Subcutaneous abdominal adipose tissue (tissue), 5 donors: Measurements from ENCODE around the gene KCNAB2.

ENCODE experiments used
- H3K27ac ChIP-seq: one replicate; pipeline ENCODE4 v1.7.0; 2013; ENCODE audit warnings: low read depth, mild to moderate bottlenecking, inconsistent platforms, low read length, moderate library complexity
- H3K27me3 ChIP-seq, 5 donors: one replicate each; pipeline ENCODE4 v1.7.0; 2013; ENCODE audit warnings: low read length in 5 of 5, inconsistent platforms in 1 of 5; ENCODE audit not compliant: control insufficient read depth in 5 of 5, insufficient read depth in 4 of 5
- H3K36me3 ChIP-seq, 5 donors: one replicate each; pipeline ENCODE4 v1.7.0; 2013; ENCODE audit warnings: low read length in 5 of 5; ENCODE audit not compliant: control insufficient read depth in 5 of 5, insufficient read depth in 5 of 5
- H3K4me1 ChIP-seq, 5 donors: one replicate each; pipeline ENCODE4 v1.7.0; 2013; ENCODE audit warnings: low read length in 5 of 5, mild to moderate bottlenecking in 3 of 5, moderate library complexity in 1 of 5; ENCODE audit not compliant: control insufficient read depth in 5 of 5, insufficient read depth in 5 of 5
- H3K4me3 ChIP-seq, 5 donors: one replicate each; pipeline ENCODE4 v1.7.0; 2013; ENCODE audit warnings: low read length in 5 of 5, low read depth in 1 of 5
- H3K9ac ChIP-seq, 5 donors: one replicate each; pipeline ENCODE4 v1.7.0; 2013; ENCODE audit warnings: low read length in 5 of 5, mild to moderate bottlenecking in 4 of 5, moderate library complexity in 3 of 5
- H3K9me3 ChIP-seq, 5 donors: one replicate each; pipeline ENCODE4 v1.7.0; 2013; ENCODE audit warnings: low read length in 5 of 5; ENCODE audit not compliant: control insufficient read depth in 5 of 5
- donor health status: healthy.
- donor health status: healthy.
- donor health status: healthy.
- donor health status: healthy.
- donor health status: healthy.

KCNAB2 gene

DNA sequence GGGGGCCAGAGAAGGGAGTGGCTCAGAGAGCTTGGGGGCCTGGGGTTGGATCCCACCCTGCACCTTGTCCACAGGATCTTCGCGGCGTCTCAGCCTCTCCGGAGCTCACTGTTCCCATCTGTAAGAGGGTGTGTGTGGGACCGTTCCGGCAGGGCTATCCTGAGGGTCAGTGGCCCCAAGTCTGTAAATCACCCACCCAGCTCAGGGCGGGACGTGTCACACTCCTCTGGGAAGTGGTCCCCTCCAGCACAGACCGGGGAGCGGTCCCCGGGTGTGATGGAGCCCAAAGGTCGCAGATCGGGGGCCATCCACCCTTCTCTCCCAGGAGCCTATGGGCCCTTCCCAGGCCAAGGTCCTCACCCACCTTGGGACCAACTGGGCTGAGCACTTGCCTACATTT is 40.0 kb downstream of the KCNAB2 start:
- H3K4me1 ChIP-seq = peaks cover 5 to 26% (median 21%) of the 10 kb centered on the region in 5 donors
- no peak overlapping the region for H3K9ac ChIP-seq
- H3K36me3 ChIP-seq = peaks cover 0 to 24% (median 0%) of the 10 kb centered on the region in 5 donors
- H3K4me3 ChIP-seq = no peak overlapping the region
- H3K9me3 ChIP-seq = no peaks in the 10 kb centered on the region
- H3K27me3 ChIP-seq = peaks cover 0 to 6% (median 0%) of the 10 kb centered on the region in 5 donors
- no peak overlapping the region for H3K27ac ChIP-seq

DNA sequence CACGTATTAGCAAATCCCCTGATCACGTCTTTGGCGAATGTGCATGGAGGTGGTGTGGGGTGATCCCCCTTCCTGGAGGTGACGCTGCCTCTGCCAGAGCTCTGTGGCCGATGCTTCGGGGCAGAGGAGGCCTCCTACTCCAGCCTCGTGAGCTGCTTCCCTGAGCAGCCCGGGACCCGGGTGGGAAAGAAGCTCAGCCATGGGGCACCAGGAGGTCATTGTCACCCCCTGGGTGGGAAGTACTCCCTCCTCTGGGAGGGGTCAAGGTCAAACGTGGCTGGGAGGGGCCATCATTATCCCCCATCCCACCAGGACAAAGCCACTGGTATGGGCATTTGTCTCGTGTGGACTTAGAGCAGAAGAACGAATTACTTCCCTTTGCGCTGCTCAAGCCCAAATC is 40.7 kb downstream of the KCNAB2 start:
- Histone ChIP-seq H3K4me1 (peaks cover 5 to 26% (median 21%) of the 10 kb centered on the region in 5 donors), H3K27ac (no peak overlapping the region), H3K27me3 (peaks cover 0 to 6% (median 0%) of the 10 kb centered on the region in 5 donors), H3K9ac (no peak overlapping the region), H3K36me3 (peaks cover 0 to 28% (median 0%) of the 10 kb centered on the region in 5 donors), H3K9me3 (no peaks in the 10 kb centered on the region), H3K4me3 (no peak overlapping the region)

DNA sequence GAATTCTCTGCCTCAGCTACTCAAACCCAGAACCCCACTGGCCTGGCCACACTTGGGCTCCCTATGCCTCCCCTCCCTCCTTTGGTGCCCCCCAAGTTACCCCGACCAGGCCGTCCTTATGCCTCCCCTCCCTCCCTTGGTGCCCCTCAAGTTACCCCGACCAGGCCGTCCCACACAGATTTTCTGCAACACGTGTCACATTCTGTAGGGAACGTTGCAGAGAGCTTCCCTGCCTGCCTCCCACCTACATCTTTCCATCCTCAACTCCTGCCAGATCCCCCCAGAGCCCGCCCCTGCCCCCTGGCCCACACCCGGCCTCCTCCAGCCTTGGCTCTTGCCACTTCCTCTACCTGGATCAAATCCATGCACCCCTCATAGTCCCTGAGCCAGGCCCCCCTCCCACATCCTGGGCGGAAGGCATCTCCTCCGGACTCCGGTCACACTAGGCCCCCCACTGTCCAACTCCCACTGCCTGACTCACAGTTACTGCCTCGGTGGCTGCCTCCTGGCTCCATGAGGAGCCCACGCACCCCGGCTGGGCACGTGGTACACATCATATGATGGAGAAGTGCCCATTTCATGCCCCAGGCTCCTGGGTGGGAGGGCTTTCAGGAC is 41.2 kb downstream of the KCNAB2 start:
- H3K4me1 ChIP-seq = peaks cover 5 to 24% (median 20%) of the 10 kb centered on the region in 5 donors
- peaks cover 0 to 6% (median 0%) of the 10 kb centered on the region in 5 donors for H3K27me3 ChIP-seq
- H3K36me3 ChIP-seq = peaks cover 0 to 27% (median 0%) of the 10 kb centered on the region in 5 donors
- H3K4me3 ChIP-seq = no peak overlapping the region
- no peak overlapping the region for H3K9ac ChIP-seq
- no peaks in the 10 kb centered on the region for H3K9me3 ChIP-seq
- H3K27ac ChIP-seq = no peak overlapping the region

DNA sequence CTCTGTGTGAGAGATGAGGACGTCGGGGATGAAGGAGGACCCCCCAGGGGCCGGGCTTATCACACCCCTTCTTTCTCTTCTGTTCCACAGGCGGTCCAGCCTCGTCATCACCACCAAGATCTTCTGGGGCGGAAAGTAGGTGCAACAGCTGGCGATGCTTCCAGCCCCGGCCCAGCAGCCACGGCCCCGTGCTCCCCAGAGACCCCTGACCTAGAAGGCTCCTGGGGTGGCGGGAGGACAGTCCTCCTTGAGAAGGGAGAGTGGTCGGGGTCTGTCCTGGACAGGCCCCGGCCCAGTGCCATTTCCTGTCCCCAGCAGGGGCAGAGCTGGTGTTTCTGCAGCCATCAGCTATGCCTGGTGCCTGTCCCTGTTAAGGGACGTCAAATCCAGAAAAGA is 41.7 kb downstream of the KCNAB2 start:
- Histone ChIP-seq H3K27me3 (peaks cover 0 to 6% (median 0%) of the 10 kb centered on the region in 5 donors), H3K27ac (no peak overlapping the region), H3K36me3 (peaks cover 0 to 22% (median 0%) of the 10 kb centered on the region in 5 donors), H3K9ac (no peak overlapping the region), H3K4me1 (peaks cover 1 to 19% (median 15%) of the 10 kb centered on the region in 5 donors), H3K4me3 (no peak overlapping the region), H3K9me3 (no peaks in the 10 kb centered on the region)

DNA sequence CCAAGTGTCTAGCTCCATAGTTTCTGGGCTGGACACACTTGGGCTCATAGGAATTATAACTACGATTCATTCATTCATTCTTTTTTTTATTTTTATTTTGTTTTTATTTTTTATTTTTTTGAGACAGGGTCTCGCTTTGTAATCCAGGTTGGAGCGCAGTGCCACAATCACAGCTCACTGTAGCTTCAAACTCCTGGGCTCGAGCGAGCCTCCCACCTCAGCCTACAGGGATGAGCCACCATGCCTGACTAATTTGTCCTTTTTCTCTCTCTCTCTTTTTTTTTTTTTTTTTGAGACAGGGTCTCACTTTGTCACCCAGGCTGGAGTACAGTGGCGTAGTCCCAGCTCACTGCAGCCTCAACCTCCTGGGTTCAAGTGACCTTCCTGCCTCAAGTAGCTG is 42.3 kb downstream of the KCNAB2 start:
- H3K36me3 ChIP-seq = peaks cover 0 to 20% (median 0%) of the 10 kb centered on the region in 5 donors
- H3K9me3 ChIP-seq = no peaks in the 10 kb centered on the region
- H3K27ac ChIP-seq = no peak overlapping the region
- H3K4me1 ChIP-seq = peaks cover 0 to 13% (median 10%) of the 10 kb centered on the region in 5 donors
- H3K9ac ChIP-seq = no peak overlapping the region
- peaks cover 0 to 6% (median 0%) of the 10 kb centered on the region in 5 donors for H3K27me3 ChIP-seq
- H3K4me3 ChIP-seq = no peak overlapping the region

DNA sequence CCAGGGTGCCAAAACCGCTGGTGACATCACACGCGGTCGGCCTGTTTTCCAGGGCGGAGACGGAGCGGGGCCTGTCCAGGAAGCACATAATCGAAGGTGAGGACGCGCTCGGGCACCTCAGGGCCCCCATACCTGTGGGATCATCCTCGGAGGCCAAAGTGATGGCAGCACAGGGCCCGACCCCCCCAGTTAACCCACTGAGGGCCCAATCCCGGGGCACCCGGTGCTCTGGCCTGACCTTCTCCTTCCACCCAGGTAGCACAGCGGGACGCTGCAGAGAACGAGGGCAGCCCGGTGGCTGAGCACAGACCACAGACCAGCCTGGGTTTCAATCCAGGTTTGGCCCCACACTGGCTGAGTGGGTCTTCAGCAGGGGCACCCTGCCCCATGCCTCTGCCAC is 43.3 kb downstream of the KCNAB2 start:
- no peak overlapping the region for H3K27ac ChIP-seq
- H3K9ac ChIP-seq = no peak overlapping the region
- no peak overlapping the region for H3K4me3 ChIP-seq
- H3K9me3 ChIP-seq = no peaks in the 10 kb centered on the region
- peaks cover 0 to 4% (median 2%) of the 10 kb centered on the region in 5 donors for H3K4me1 ChIP-seq
- peaks cover 0 to 6% (median 0%) of the 10 kb centered on the region in 5 donors for H3K27me3 ChIP-seq
- H3K36me3 ChIP-seq = peaks cover 0 to 21% (median 0%) of the 10 kb centered on the region in 5 donors

DNA sequence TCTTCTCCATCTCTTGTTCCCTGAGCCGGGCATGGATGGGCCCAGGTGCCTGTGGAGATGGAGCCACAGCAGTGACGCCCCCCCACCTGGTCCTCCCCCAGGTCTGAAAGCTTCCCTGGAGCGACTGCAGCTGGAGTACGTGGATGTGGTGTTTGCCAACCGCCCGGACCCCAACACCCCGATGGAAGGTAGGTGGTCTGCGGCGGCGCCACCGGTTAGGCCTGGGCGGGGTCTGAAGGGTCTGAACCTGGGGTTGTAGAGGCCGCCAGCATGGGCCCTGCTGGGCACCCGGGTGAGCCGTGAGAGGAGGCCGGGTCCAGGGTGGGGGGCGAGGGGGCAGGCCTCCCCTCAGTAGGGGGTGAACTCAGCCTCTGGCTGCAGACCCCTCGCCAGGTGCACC is 44.6 kb downstream of the KCNAB2 start:
- H3K9me3 ChIP-seq = no peaks in the 10 kb centered on the region
- H3K36me3 ChIP-seq = peaks cover 0 to 31% (median 0%) of the 10 kb centered on the region in 5 donors
- H3K9ac ChIP-seq = no peak overlapping the region
- no peak overlapping the region for H3K27ac ChIP-seq
- peaks cover 0 to 6% (median 0%) of the 10 kb centered on the region in 5 donors for H3K27me3 ChIP-seq
- H3K4me3 ChIP-seq = no peak overlapping the region
- H3K4me1 ChIP-seq = peaks cover 0 to 4% (median 0%) of the 10 kb centered on the region in 5 donors

DNA sequence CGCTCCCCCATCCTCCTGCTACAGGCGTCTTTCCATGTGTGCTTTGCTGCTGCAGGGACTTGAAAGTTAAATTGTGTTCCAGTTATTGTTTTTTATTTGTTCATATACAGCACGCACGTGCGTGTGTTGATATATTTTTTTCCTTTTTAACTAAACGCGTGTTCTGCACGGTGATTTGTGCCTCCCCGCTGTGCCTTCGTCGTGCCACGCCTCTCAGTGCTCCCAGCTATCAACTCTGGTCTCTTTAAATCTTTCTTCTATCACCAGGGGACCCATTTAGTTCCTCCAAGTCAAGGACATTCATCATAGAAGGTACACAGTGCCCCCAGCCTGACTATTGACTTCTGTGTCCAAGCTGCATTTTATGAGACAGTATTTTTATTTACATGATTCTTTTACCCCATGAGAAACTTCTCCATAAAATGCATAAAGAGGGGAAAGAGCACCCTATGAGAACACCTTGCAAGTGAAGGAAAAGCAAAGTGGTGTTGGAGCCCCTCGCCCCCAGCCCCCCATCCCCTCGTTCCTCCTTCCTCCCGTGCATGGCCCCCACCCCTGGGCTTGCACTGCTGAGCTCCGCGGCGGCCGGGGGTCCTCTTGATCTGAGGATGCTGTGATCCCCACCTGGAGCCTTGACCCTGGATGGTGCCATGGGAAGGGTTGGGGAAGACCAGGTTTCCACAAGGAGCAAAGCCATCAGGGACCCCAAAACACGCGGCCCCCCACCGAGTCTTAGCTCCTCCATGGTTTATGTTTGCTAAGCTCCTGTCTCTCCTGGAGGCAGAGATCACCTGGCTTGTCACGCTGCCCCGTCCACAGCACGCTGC is 45.5 kb downstream of the KCNAB2 start:
- Histone ChIP-seq H3K27me3 (peaks cover 0 to 6% (median 0%) of the 10 kb centered on the region in 5 donors), H3K36me3 (peaks cover 0 to 31% (median 0%) of the 10 kb centered on the region in 5 donors), H3K4me3 (no peak overlapping the region), H3K9ac (no peak overlapping the region), H3K27ac (no peak overlapping the region), H3K4me1 (peaks cover 0 to 4% (median 0%) of the 10 kb centered on the region in 5 donors), H3K9me3 (no peaks in the 10 kb centered on the region)

DNA sequence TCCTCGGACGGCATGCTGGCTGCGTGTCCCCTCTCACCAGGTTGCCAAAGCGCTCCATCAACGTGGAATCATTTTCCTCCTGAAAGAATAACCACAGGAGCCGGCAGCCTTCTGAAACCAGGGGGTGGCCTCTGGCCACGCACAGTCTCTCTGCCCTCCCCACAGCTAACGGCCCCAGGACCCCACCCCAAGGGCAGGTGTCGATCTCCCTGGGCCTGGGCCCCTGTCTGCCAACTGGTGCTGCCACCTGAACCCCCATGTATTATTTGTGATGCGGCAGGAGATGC is 46.1 kb downstream of the KCNAB2 start:
- Histone ChIP-seq H3K4me1 (peaks cover 0 to 4% (median 0%) of the 10 kb centered on the region in 5 donors), H3K36me3 (peaks cover 0 to 36% (median 0%) of the 10 kb centered on the region in 5 donors), H3K27ac (no peak overlapping the region), H3K27me3 (peaks cover 0 to 6% (median 0%) of the 10 kb centered on the region in 5 donors), H3K9me3 (no peaks in the 10 kb centered on the region), H3K9ac (no peak overlapping the region), H3K4me3 (no peak overlapping the region)

DNA sequence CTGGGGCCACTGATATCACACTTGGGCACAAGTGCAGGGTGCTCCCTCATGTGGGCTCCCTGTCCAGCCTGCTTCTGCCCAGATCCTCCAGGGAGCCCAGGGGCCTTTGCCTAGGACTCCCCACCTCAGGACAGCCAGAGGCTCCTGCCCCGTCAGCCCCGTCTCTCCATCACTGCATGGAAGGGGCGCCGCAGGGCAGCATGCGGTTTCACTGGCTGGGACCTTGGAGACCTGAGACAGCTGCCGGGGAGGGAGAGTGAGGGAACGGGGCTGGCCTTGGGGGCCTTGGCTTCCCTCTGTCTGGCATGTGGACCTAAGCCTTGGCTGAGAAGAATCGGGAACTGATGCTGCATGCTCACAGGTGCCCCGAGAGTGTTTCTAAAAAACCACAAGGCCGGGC is 46.5 kb downstream of the KCNAB2 start:
- H3K9ac ChIP-seq = no peak overlapping the region
- H3K9me3 ChIP-seq = no peaks in the 10 kb centered on the region
- no peak overlapping the region for H3K4me3 ChIP-seq
- peaks cover 0 to 1% (median 0%) of the 10 kb centered on the region in 5 donors for H3K4me1 ChIP-seq
- no peak overlapping the region for H3K27ac ChIP-seq
- H3K36me3 ChIP-seq = peaks cover 0 to 37% (median 0%) of the 10 kb centered on the region in 5 donors
- peaks cover 0 to 4% (median 0%) of the 10 kb centered on the region in 5 donors for H3K27me3 ChIP-seq
